SK-N-SH treated with all-trans-retinoic acid at 6 μM for 48 hours (cell line): ENCODE results near the gene RHEBL1.

Source experiments
- GLIS3 ChIP-seq: fragments of 250-450 bp; sonication (Bioruptor Pico); IDR thresholded peaks from 2 replicates; pipeline ENCODE4 v1.5.0; 2020; ENCODE audit warnings: mild to moderate bottlenecking, moderate library complexity
- ZNF565 ChIP-seq: fragments of 450-650 bp; formaldehyde crosslinking; conservative IDR thresholded peaks from 2 replicates; pipeline ENCODE4 v1.5.0; 2020; ENCODE audit warnings: low read depth, mild to moderate bottlenecking, moderate library complexity

DNA sequence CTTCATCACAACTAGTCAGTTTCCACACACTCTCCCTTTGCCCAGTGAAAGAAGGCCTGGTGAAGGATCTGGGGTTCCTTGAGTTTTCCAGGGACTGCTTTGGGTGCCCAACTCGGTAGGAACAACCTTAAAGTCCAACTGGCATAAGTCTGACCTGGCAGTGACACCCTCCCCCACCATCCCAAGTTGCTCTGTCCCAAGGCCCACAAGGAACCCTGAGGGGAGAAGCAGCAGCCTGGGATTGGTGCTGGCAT, 10.8 kb downstream of the RHEBL1 start:
- TF ChIP-seq GLIS3 (CRISPR knock-in tag) (no peak), ZNF565 (CRISPR knock-in tag) (no peak)
